ENCODE results near the gene SIL1. TPM values are rescaled to one million over a fixed set of nuclear protein-coding genes. Genes with fewer than 3 reads are reported as not detected.

The SIL1 gene
- total RNA-seq, 1 donor from 2014 or later, result 29.9 TPM

- TF ChIP-seq, protein P1, sequence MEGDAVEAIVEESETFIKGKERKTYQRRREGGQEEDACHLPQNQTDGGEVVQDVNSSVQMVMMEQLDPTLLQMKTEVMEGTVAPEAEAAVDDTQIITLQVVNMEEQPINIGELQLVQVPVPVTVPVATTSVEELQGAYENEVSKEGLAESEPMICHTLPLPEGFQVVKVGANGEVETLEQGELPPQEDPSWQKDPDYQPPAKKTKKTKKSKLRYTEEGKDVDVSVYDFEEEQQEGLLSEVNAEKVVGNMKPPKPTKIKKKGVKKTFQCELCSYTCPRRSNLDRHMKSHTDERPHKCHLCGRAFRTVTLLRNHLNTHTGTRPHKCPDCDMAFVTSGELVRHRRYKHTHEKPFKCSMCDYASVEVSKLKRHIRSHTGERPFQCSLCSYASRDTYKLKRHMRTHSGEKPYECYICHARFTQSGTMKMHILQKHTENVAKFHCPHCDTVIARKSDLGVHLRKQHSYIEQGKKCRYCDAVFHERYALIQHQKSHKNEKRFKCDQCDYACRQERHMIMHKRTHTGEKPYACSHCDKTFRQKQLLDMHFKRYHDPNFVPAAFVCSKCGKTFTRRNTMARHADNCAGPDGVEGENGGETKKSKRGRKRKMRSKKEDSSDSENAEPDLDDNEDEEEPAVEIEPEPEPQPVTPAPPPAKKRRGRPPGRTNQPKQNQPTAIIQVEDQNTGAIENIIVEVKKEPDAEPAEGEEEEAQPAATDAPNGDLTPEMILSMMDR (IDR thresholded peaks at IDR 0.05; ENCODE audit: insufficient read depth, low read length, poor library complexity, severe bottlenecking), result no peak
- Histone ChIP-seq H3K4me3 (ENCODE audit: low read depth, low read length) (no peak overlapping the region), H3K36me3 (ENCODE audit: control insufficient read depth, insufficient read depth, low read length) (no peaks in the 10 kb centered on the region), H3K27me3 (ENCODE audit: control insufficient read depth, insufficient read depth, low read length) (no peaks in the 10 kb centered on the region)
- DNase-seq (ENCODE audit: low read depth), result no peak
Observed at GRCh38 chr5:139052975-139053374, 145.2 kb downstream of the SIL1 start.

DNA sequence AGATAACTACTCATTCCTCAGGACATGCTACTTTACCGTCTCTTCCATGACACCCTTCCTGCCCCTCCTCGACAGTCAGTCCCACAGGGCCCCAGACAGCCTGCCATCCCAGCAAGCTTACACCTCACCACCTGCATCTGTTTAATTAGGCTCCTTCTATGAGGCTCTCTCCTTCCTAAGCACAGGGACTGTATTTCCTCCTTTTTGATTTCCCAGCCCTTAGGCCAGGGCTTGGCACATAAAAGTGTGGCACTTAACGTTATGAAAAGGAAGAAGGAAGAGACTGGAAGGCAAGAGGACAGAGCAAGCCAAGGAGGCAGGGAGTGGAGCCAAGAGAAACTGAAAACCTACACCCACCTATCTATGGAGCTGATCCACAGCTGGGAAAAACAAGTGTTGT is 146.8 kb downstream of the SIL1 start:
- Histone ChIP-seq H3K27me3 (ENCODE audit: control insufficient read depth, insufficient read depth, low read length) (no peaks in the 10 kb centered on the region), H3K4me3 (ENCODE audit: low read depth, low read length) (no peak overlapping the region), H3K36me3 (ENCODE audit: control insufficient read depth, insufficient read depth, low read length) (no peaks in the 10 kb centered on the region)
- TF ChIP-seq, protein P1 (IDR thresholded peaks at IDR 0.05; ENCODE audit: insufficient read depth, low read length, poor library complexity, severe bottlenecking), result no peak
- no peak for DNase-seq (ENCODE audit: low read depth)

DNA sequence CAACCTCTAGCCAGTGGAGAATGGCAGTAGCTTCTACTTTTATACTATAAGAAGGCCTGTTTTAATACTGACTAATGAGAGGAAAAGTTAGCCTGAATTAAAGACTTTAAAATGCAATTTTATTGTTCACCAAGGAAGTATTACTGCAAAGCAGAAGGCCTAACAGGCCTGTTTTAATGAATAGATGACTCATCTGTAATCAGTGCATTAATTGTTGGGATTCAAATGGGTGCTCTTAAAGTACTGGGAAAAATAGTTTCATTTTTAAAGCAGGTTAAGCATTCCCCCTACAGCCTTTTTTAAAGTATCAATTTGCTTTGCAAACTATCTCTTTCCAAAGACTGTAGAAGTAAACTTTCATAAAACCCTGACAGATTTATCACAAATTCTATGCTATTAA is 147.7 kb downstream of the SIL1 start:
- Histone ChIP-seq H3K27me3 (ENCODE audit: control insufficient read depth, insufficient read depth, low read length) (no peaks in the 10 kb centered on the region), H3K4me3 (ENCODE audit: low read depth, low read length) (no peak overlapping the region), H3K36me3 (ENCODE audit: control insufficient read depth, insufficient read depth, low read length) (no peaks in the 10 kb centered on the region)
- TF ChIP-seq, protein P1 (IDR thresholded peaks at IDR 0.05; ENCODE audit: insufficient read depth, low read length, poor library complexity, severe bottlenecking), result no peak
- DNase-seq (ENCODE audit: low read depth), result no peak

- DNase-seq (ENCODE audit: low read depth), result no peak
- TF ChIP-seq, protein P1 (IDR thresholded peaks at IDR 0.05; ENCODE audit: insufficient read depth, low read length, poor library complexity, severe bottlenecking), result no peak
- Histone ChIP-seq H3K4me3 (ENCODE audit: low read depth, low read length) (no peak overlapping the region), H3K36me3 (ENCODE audit: control insufficient read depth, insufficient read depth, low read length) (no peaks in the 10 kb centered on the region), H3K27me3 (ENCODE audit: control insufficient read depth, insufficient read depth, low read length) (no peaks in the 10 kb centered on the region)
Observed at GRCh38 chr5:139049780-139050179, 148.4 kb downstream of the SIL1 start.

DNA sequence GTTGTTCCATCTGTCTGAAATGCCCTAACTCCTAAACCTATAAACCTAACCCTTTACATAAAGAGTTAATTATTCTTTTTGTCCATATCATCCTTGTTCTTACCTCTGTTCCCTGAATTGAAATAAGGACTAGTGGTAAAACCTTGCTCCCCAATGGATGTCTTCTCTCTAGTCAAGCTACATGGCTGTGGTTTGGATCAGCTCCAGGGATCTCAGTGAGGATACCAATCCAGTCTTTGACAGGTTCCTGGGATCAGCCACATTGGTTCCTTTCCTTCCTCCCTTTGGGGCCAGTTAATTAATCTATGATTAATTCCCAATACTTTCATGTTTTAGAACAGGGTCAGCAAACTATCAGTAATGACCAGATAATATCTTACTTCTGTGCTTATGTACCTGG is 151.6 kb downstream of the SIL1 start:
- Histone ChIP-seq H3K4me3 (ENCODE audit: low read depth, low read length) (no peak overlapping the region), H3K27me3 (ENCODE audit: control insufficient read depth, insufficient read depth, low read length) (no peaks in the 10 kb centered on the region), H3K36me3 (ENCODE audit: control insufficient read depth, insufficient read depth, low read length) (no peaks in the 10 kb centered on the region)
- TF ChIP-seq, protein P1 (IDR thresholded peaks at IDR 0.05; ENCODE audit: insufficient read depth, low read length, poor library complexity, severe bottlenecking), result no peak
- no peak for DNase-seq (ENCODE audit: low read depth)

DNA sequence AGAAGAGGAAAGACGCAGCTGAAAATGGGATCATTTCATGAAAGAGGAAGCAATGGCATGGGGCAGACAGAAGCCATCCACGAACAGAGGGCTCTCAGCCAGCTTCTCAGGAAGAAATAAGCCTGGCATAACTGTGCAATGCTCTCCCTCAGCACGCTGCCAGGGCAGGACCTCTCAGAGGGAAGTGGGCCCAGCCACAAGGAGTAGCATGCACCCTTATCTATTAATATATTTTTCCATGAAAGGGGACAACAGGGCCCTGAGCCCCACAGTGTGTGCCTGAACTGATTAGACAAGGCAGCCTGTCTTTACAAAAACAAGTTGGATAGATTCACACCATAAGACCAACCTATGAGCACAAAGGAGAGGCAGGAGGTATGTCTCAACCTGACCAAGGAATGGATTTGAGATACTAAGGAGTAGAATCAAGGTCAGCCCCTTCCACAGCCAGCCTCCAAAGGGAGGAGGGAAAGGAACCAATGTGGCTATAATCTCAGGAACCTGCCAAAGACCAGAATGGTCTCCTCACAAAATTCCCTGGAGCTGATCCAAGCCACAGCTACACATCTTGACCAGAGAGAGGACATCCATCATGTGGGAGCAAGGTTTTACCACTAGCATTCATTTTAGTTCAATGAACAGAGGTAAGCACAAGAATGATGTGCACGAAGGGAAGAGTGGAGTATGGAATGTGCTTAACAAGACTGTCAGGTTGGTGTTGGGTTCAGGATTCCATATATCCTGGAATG is 154.8 kb downstream of the SIL1 start:
- H3K36me3 ChIP-seq (ENCODE audit: control insufficient read depth, insufficient read depth, low read length), result no peaks in the 10 kb centered on the region

More for the DNA sequence above, 154.8 kb downstream of the SIL1 start:
- H3K27me3 ChIP-seq (ENCODE audit: control insufficient read depth, insufficient read depth, low read length), result no peaks in the 10 kb centered on the region
- TF ChIP-seq, protein P1 (IDR thresholded peaks at IDR 0.05; ENCODE audit: insufficient read depth, low read length, poor library complexity, severe bottlenecking), result no peak
- no peak overlapping the region for H3K4me3 ChIP-seq (ENCODE audit: low read depth, low read length)
- no peak for DNase-seq (ENCODE audit: low read depth)
